Measurements from ENCODE around the gene ANKRD13B. TPM values are rescaled to one million over a fixed set of nuclear protein-coding genes. Genes with fewer than 3 reads are reported as not detected.

Gene ANKRD13B
- total and polyA plus RNA-seq, 2 of the 13 experiments (the other 11 are each of a cell fraction or from before 2014, with no cell fraction given): 1.7 to 1.8 TPM

- no peak for TF ChIP-seq ZNF17 (CRISPR knock-in tag; IDR thresholded peaks at IDR 0.05)
- TF ChIP-seq ZNF570 (CRISPR knock-in tag; IDR thresholded peaks at IDR 0.05; ENCODE audit: borderline replicate concordance): no peak
- no peak for TF ChIP-seq FIP1L1 (IDR thresholded peaks at IDR 0.05; ENCODE audit: borderline replicate concordance, insufficient read depth, low read depth, low read length)
- TF ChIP-seq PHF20 (CRISPR knock-in tag; IDR thresholded peaks at IDR 0.05): no peak
- TF ChIP-seq RAD51 (IDR thresholded peaks at IDR 0.05; ENCODE audit: borderline replicate concordance): no peak
- TF ChIP-seq MTF1 (CRISPR knock-in tag; IDR thresholded peaks at IDR 0.05): no peak
- TF ChIP-seq DZIP1 (CRISPR knock-in tag; IDR thresholded peaks at IDR 0.05): peak; percentile 24; the same call in 1 of the 2 replicates
- no peak for TF ChIP-seq CSRNP1 (CRISPR knock-in tag; IDR thresholded peaks at IDR 0.05)
- peak; percentile 26; the same call in 1 of the 2 replicates for TF ChIP-seq NR2C2 (CRISPR knock-in tag; IDR thresholded peaks at IDR 0.05; ENCODE audit: borderline replicate concordance)
- TF ChIP-seq YEATS2 (CRISPR knock-in tag; IDR thresholded peaks at IDR 0.05; ENCODE audit: borderline replicate concordance): no peak
- no peak for TF ChIP-seq NR1H2 (CRISPR knock-in tag; IDR thresholded peaks at IDR 0.05; ENCODE audit: borderline replicate concordance, low read depth)
- TF ChIP-seq HMG20A (CRISPR knock-in tag; IDR thresholded peaks at IDR 0.05; ENCODE audit: borderline replicate concordance): no peak
- TF ChIP-seq ZNF776 (CRISPR knock-in tag; IDR thresholded peaks at IDR 0.05): 0 out of 2 replicates have a peak, but pooled peaks have one; percentile 61
- no peak for TF ChIP-seq GZF1 (CRISPR knock-in tag; IDR thresholded peaks at IDR 0.05)
- TF ChIP-seq ZFP82 (CRISPR knock-in tag; IDR thresholded peaks at IDR 0.05; ENCODE audit: borderline replicate concordance): no peak
- TF ChIP-seq E2F2 (CRISPR knock-in tag; IDR thresholded peaks at IDR 0.05; ENCODE audit: borderline replicate concordance): no peak
- 0 out of 2 replicates have a peak, but pooled peaks have one; percentile 35 for TF ChIP-seq POGZ (CRISPR knock-in tag; IDR thresholded peaks at IDR 0.05)
- TF ChIP-seq IKZF5 (CRISPR knock-in tag; IDR thresholded peaks at IDR 0.05): no peak
- TF ChIP-seq ZNF777 (CRISPR knock-in tag; IDR thresholded peaks at IDR 0.05): peak; percentile 93
- TF ChIP-seq ZFAT (CRISPR knock-in tag; conservative IDR thresholded peaks at IDR 0.05): no peak
Measured at GRCh38 chr17:29615492-29616299, 22.8 kb downstream of the ANKRD13B start (continued).

Data from HepG2 (cell line).